HG03196 (cell line): ENCODE data around the gene SAMD9.
"Not testable (repeated sequence)": the region's sequence is repeated elsewhere in the genome, so short reads cannot be mapped to it uniquely, and the experiment has no call there.

Source experiments
- ATAC-seq: cut with Tn5 transposase; IDR thresholded peaks from one replicate; pipeline ENCODE4 v1.9.1; 2021; ENCODE audit not compliant: unreplicated experiment

Gene SAMD9

DNA sequence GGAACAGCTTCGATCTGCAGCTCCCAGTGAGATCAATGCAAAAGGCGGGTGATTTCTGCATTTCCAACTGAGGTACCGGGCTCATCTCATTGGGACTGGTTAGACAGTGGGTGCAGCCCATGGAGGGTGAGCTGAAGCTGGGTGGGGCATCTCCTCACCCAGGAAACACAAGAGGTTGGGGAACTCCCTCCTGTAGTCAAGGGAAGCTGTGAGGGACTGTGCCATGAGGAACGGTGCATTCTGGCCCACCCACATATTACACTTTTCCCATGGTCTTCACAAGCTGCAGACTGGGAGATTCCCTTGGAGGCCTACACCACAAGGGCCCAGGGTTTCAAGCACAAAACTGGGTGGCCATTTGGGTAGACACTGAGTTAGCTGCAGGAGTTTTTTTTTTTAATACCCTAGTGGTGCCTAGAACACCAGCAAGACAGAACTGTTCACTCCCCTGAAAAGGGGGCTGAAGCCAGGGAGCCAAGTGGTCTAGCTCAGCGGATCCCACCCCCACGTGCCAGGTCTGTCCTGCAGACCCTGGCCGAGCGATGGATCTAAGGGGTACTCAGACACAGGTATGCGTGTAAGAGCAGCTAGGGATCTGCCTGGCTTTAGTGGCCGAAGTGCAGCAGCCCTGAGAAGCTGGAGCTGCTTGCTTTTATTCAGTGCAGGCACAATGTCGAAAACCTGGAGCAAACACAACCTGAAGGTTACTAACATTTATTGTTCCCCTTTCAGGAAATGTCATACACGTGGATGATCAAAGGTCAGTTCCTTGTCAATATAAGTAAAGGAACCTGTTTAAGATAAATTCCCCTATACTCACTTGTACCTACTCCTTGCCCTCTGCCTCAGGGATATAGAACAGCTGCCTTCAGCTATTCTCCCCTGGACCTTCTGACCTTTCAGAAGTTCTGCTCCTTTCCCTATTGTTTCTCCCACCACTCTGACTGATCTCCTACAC, 3.1 kb upstream of the SAMD9 start:
- no peak for ATAC-seq

- no peak for ATAC-seq
Observed at GRCh38 chr7:93119191-93119905, 1.6 kb upstream of the SAMD9 start.

GRCh38 chr7:93117327-93117726, 452 bp downstream of the SAMD9 start:
- ATAC-seq, result no peak

DNA sequence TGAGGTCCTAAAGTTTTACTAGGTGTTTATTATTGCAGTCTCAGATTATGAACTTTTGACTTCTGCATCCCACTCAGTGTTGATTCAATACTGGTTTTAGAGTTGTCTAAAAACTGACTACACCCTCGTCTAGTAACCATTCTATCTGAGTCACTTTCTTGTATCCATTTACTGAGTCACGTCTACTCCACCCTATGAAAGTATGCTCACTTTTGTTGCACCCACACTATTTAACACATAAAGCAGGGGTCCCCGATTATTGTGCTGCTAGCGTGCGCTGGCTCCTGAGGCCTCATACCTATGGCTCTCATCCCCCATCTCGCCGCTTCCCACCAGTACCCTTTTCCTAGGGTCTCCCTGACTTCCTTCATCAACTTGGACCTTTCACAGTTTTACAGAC, 2.0 kb downstream of the SAMD9 start:
- no peak for ATAC-seq

DNA sequence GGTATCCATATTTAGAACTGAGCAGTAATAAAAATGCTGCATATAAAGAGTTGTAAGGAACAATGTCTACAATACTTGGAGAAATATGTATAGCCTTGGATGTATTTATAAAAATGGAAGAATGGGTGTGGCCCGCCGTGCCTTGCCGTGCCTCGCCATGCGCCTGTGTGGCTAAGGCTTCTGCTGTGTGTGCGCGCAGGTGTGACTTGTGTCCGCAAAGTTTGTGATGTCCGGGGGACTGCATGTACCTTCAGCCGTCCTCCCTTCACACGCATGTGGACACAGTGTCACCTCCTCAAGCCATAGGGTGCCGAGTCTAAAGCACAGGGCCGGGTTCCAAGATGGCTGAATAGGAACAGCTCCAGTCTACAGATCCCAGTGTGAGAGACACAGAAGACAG, 9.8 kb downstream of the SAMD9 start:
- no peak for ATAC-seq

- no peak for ATAC-seq
Observed at GRCh38 chr7:93097388-93097787, 20.4 kb downstream of the SAMD9 start.

- peak; percentile 63 for ATAC-seq
Observed at GRCh38 chr7:93092757-93093370, 24.9 kb downstream of the SAMD9 start.

DNA sequence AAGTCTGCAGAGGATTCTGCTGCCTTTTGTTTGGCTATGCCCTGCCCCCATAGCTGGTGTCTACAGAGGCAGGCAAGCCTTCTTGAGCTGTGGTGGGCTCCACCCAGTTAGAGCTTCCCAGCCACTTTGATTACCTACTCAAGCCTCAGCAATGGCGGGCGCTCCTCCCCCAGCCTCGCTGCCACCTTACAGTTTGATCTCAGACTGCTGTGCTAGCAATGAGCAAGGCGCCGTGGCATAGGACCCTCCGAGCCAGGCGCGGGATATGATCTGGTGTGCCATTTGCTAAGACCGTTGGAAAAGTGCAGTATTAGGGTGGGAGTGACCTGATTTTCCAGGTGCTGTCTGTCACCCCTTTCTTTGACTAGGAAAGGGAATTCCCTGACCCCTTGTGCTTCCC, 44.4 kb downstream of the SAMD9 start:
- not testable (repeated sequence) for ATAC-seq

GRCh38 chr7:93062599-93062998, 55.2 kb downstream of the SAMD9 start:
- ATAC-seq, result no peak

GRCh38 chr7:93060865-93061264, 56.9 kb downstream of the SAMD9 start:
- ATAC-seq, result no peak

GRCh38 chr7:93060025-93060424, 57.8 kb downstream of the SAMD9 start:
- ATAC-seq, result no peak

GRCh38 chr7:93056621-93057020, 61.2 kb downstream of the SAMD9 start:
- not testable (repeated sequence) for ATAC-seq

- peak; percentile 69 for ATAC-seq
Observed at GRCh38 chr7:93055543-93056107, 62.2 kb downstream of the SAMD9 start.

- ATAC-seq, result no peak
Observed at GRCh38 chr7:93054975-93055374, 62.8 kb downstream of the SAMD9 start.

- no peak for ATAC-seq
Observed at GRCh38 chr7:93053949-93054943, 63.5 kb downstream of the SAMD9 start.

DNA sequence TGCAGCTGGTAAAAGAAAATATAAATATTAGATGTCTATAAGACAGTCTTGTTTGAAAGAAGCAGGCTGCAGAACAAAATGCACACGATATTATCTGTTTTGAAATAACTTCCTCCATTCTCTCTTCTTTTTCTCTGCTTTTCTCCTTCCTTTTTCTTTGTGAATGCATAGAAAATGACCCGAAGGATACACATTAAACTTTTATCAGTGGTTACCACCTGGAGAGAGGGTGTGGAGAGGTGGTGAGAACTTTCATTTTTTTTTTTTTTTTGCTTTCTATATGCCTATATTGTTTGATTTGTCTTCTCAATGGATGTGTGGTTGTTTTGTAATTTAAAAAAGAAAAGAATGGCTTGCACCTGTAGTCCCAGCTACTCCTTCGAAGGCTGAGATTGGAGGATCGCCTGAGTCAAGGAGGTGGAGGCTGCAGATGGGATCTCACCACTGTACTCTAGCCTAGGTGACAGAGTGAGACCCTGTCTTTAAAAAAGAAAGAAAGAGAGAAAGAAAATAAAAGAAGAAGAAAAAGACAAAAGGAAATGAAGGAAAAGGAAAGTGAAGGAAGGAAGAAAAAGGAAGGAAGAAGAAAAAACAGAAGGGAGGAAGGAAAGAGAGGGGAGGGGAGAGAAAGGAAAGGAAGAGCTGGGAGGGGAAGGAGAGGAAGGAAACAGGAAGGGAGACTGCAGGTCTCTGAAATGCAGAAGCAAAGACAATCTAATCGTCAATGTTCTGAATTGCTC, 64.4 kb downstream of the SAMD9 start:
- ATAC-seq, result no peak

GRCh38 chr7:93051660-93052059, 66.1 kb downstream of the SAMD9 start:
- no peak for ATAC-seq
